Endothelial cell of umbilical vein (primary cell): ENCODE measurements around the gene IL22RA2. TPM values are rescaled to one million over a fixed set of nuclear protein-coding genes. Genes with fewer than 3 reads are reported as not detected.

ENCODE experiments used
- BruUV-seq: library from RNA; stranded (reverse); fragments of 400-500 nt; replicated peaks from 2 replicates; lab custom pipeline; 2021; lab: Mats Ljungman, UMichigan
- CTCF ChIA-PET: fragments of 300-600, 350-600 bp; sonication (Branson Sonifier 250); formaldehyde crosslinking; loops from one replicate; lab custom pipeline; 2021; ENCODE audit warnings: antibody characterized with exemption, inconsistent platforms; lab: Charles Lee
- POLR2A ChIA-PET: fragments of 300-600, 350-600 bp; sonication (Branson Sonifier 250); formaldehyde crosslinking; loops from one replicate; lab custom pipeline; 2021; ENCODE audit warnings: antibody characterized with exemption, inconsistent platforms; lab: Charles Lee
- DNase-seq: peaks from one replicate; pipeline ENCODE4 v3.0.0-alpha.2; 2011; ENCODE audit warnings: low read depth, low spot score
- FAIRE-seq: peaks from 2 replicates; lab custom pipeline; 2011; peaks lifted over from hg19 to GRCh38; lab: Jason Lieb, UNC
- H2AFZ ChIP-seq: 2 replicates; pipeline ENCODE4 v1.6.0; 2012; ENCODE audit warnings: low read depth, low read length, control low read depth, inconsistent platforms
- H3K27ac ChIP-seq: 2 replicates; pipeline ENCODE4 v1.5.1; 2011; ENCODE audit warnings: low read depth, mild to moderate bottlenecking, control low read depth, low read length, moderate library complexity; ENCODE audit not compliant: insufficient read depth
- H3K27me3 ChIP-seq, 2 experiments: 2 replicates each; pipeline versions ENCODE4 v1.6.0 to v1.6.1; 2011; ENCODE audit warnings: low read length in 2 of 2, mixed read lengths in 1 of 2; ENCODE audit not compliant: control insufficient read depth in 2 of 2, insufficient read depth in 2 of 2
- H3K36me3 ChIP-seq, 2 experiments: 2 replicates in 1 of 2; 3 replicates in 1 of 2; pipeline ENCODE4 v1.5.1; 2011; ENCODE audit warnings: low read length in 2 of 2, mild to moderate bottlenecking in 1 of 2, moderate library complexity in 1 of 2; ENCODE audit not compliant: control insufficient read depth in 2 of 2, insufficient read depth in 2 of 2; ENCODE audit errors: extremely low read depth in 1 of 2
- H3K4me1 ChIP-seq: 3 replicates; pipeline ENCODE4 v1.5.1; 2011; ENCODE audit warnings: mild to moderate bottlenecking, low read length; ENCODE audit not compliant: control insufficient read depth, insufficient read depth; ENCODE audit errors: extremely low read depth
- H3K4me2 ChIP-seq: 2 replicates; pipeline ENCODE4 v1.6.1; 2011; ENCODE audit warnings: low read length, control low read depth, mixed read lengths; ENCODE audit not compliant: insufficient read depth
- H3K4me3 ChIP-seq, 3 experiments: fragments of 200-600 bp in 1 of 3; sonication (generic), shearing (Covaris generic) in 1 of 3; replicated peaks in 1 of 3; 2 replicates each; pipeline ENCODE4 v1.5.1; 2011 to 2016; ENCODE audit warnings: control low read depth in 3 of 3, low read length in 3 of 3, mild to moderate bottlenecking in 2 of 3, inconsistent platforms in 1 of 3, low read depth in 1 of 3, moderate library complexity in 1 of 3; ENCODE audit not compliant: insufficient read depth in 1 of 3
- H3K79me2 ChIP-seq: 2 replicates; pipeline ENCODE4 v1.6.0; 2012; ENCODE audit warnings: low read length, inconsistent platforms; ENCODE audit not compliant: control insufficient read depth, insufficient read depth
- H3K9ac ChIP-seq: replicated peaks from 2 replicates; pipeline ENCODE3; 2011; ENCODE audit warnings: low read length, control low read depth; ENCODE audit not compliant: insufficient read depth; ENCODE audit errors: extremely low read depth
- H3K9me1 ChIP-seq: replicated peaks from 3 replicates; pipeline ENCODE4 v1.6.0; 2011; ENCODE audit warnings: mild to moderate bottlenecking, low read length; ENCODE audit not compliant: control insufficient read depth, insufficient read depth; ENCODE audit errors: extremely low read depth
- H3K9me3 ChIP-seq: replicated peaks from 2 replicates; pipeline ENCODE4 v1.5.1; 2012; ENCODE audit warnings: low read length, inconsistent platforms; ENCODE audit not compliant: control insufficient read depth, insufficient read depth
- H4K20me1 ChIP-seq: replicated peaks from 2 replicates; pipeline ENCODE3; 2011; ENCODE audit warnings: mild to moderate bottlenecking, low read length; ENCODE audit not compliant: control insufficient read depth, insufficient read depth; ENCODE audit errors: extremely low read depth
- CTCF ChIP-seq, 2 donors: IDR thresholded peaks; 1 replicate in 1 of 2; 2 replicates in 1 of 2; pipeline ENCODE4 v1.5.1; 2011; ENCODE audit warnings: low read length in 2 of 2, mild to moderate bottlenecking in 2 of 2, moderate library complexity in 2 of 2, control low read depth in 1 of 2, inconsistent platforms in 1 of 2, low read depth in 1 of 2; ENCODE audit not compliant: insufficient read depth in 1 of 2; ENCODE audit errors: extremely low read depth in 1 of 2
- EZH2 ChIP-seq: IDR thresholded peaks from 2 replicates; pipeline ENCODE4 v1.6.1; 2012; ENCODE audit warnings: borderline replicate concordance, low read depth, mild to moderate bottlenecking, moderate library complexity, low read length, inconsistent platforms; ENCODE audit not compliant: severe bottlenecking
- JUN ChIP-seq: IDR thresholded peaks from 2 replicates; pipeline ENCODE4 v1.6.1; 2011; ENCODE audit warnings: borderline replicate concordance, low read depth; ENCODE audit not compliant: insufficient read length, insufficient read depth
- MAX ChIP-seq: IDR thresholded peaks from 2 replicates; pipeline ENCODE4 v1.6.1; 2011; ENCODE audit not compliant: insufficient read depth, insufficient read length
- MYC ChIP-seq: IDR thresholded peaks from one replicate; pipeline ENCODE4 v1.6.1; 2011; ENCODE audit warnings: mild to moderate bottlenecking, low read depth, low read length
- dilution Hi-C: fragments of 300-500 bp; cut with MboI; formaldehyde crosslinking; loops from one replicate; pipeline ENCODE4 v1.15.0; 2019; ENCODE audit warnings: low sequenced_read_pairs; ENCODE audit not compliant: extremely low pct_ligation_motif_present
- intact Hi-C: fragments of 100-400 bp; cut with micrococcal nuclease; formaldehyde crosslinking; loops from one replicate; pipeline ENCODE4 v1.10.0; 2022
- polyA plus RNA-seq, 4 experiments: library from polyadenylated mRNA; depleted of rRNA in 3 of 4; stranded (reverse) in 3 of 4; unstranded in 1 of 4; fragments of >200 nt; gene quantifications; 2 replicates each; pipeline versions ENCODE4 v1.2.1 to v1.2.3, GENCODE V29; 2011 to 2012; ENCODE audit warnings: missing spikeins in 1 of 4
- total RNA-seq: library from RNA; stranded (reverse); gene quantifications from 2 replicates; pipeline ENCODE4 v1.2.3, GENCODE V29; 2021

The IL22RA2 gene
- total and polyA plus RNA-seq, 2 donors (not counting 3 experiments of a cell fraction or from before 2014, with no cell fraction given): not detected

DNA sequence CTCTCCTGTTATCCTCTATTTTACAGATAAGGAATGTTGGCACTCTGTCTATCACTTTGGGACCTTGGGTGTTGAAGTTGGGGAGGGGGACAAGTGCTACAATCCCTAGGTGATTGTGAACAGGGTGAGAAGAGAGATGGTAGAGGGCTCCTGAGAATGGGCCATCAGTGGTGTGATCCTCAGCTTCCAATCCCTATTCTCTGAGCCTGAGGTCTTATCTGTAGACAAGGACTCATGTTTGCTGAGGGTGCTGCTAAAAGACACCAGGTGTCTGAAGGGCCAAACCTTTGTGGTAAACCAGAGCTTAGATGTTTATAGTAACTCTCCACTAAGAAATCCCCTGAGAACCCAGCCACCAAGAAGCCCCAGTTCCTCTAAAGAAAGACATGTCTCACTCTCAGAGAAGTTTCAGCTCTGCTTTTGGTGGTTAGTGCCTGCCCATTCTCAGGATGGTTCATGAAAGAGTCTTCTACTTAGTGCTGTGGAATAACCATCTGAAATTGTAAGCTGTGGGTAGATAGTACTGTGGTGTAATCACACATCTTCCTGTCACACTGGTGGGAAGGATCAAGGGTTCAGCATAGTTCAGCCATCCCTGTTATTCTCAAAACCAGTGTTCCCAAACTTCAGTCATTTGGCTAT, 70.5 kb downstream of the IL22RA2 start:
- CTCF ChIA-PET: interaction anchor here (2.3 kb wide), 1 partner anchor 9 kb away, joined by 13 read pairs; no protein-coding TSS in a partner anchor
- dilution Hi-C loops: no loop called here
- no peak for FAIRE-seq

More for the DNA sequence above, 70.5 kb downstream of the IL22RA2 start:
- no TSS peak for BruUV-seq
- POLR2A ChIA-PET: no interaction called here
- Histone ChIP-seq H3K9me1 (no peaks in the 10 kb centered on the region), H3K4me2 (no peak overlapping the region), H3K27me3 (no peaks in the 10 kb centered on the region), H3K4me3 (no peak overlapping the region), H3K4me1 (no peaks in the 10 kb centered on the region), H2AFZ (no peak overlapping the region), H3K27ac (no peak overlapping the region), H3K9ac (no peak overlapping the region), H3K36me3 (no peaks in the 10 kb centered on the region), H3K9me3 (no peaks in the 10 kb centered on the region), H3K79me2 (no peaks in the 10 kb centered on the region), H4K20me1 (no peaks in the 10 kb centered on the region)
- intact Hi-C loops: no loop called here
- DNase-seq: no peak
- TF ChIP-seq MYC (no peak), MAX (no peak), CTCF (IDR thresholded peaks at IDR 0.05; ENCODE audit: extremely low read depth in 1 of 2, insufficient read depth in 1 of 2, low read depth in 1 of 2, low read length in 2 of 2) (no peak), EZH2 (no peak), JUN (no peak)
